ENCODE results near the gene DDX56.

DNA sequence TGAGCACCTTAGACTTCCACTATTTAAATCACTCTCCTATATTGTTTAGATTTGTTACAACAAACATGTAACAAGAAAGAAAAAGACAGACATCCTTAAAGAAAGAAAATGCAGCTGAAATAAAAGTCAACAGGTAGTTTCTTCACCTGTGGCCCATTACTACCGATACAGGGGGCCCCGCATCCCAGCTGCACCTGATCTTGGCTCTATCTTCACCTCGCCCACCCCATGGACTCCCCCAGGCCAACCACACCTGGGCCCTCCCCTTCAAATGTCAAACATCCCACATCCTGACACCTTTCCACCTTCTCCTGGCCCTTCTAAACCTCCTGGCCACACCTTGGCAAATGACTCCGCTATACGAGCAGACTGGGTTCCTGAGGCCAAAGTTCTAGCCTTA, 7.0 kb downstream of the DDX56 start:
- TF ChIP-seq, protein P1, sequence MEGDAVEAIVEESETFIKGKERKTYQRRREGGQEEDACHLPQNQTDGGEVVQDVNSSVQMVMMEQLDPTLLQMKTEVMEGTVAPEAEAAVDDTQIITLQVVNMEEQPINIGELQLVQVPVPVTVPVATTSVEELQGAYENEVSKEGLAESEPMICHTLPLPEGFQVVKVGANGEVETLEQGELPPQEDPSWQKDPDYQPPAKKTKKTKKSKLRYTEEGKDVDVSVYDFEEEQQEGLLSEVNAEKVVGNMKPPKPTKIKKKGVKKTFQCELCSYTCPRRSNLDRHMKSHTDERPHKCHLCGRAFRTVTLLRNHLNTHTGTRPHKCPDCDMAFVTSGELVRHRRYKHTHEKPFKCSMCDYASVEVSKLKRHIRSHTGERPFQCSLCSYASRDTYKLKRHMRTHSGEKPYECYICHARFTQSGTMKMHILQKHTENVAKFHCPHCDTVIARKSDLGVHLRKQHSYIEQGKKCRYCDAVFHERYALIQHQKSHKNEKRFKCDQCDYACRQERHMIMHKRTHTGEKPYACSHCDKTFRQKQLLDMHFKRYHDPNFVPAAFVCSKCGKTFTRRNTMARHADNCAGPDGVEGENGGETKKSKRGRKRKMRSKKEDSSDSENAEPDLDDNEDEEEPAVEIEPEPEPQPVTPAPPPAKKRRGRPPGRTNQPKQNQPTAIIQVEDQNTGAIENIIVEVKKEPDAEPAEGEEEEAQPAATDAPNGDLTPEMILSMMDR (conservative IDR thresholded peaks at IDR 0.05; ENCODE audit: low read length) = no peak
- no peak for TF ChIP-seq EZH2phosphoT487 (IDR thresholded peaks at IDR 0.05; ENCODE audit: borderline replicate concordance)
